Fibroblast of the aortic adventitia (primary cell): ENCODE measurements around the gene DDB1. TPM values are rescaled to one million over a fixed set of nuclear protein-coding genes. Genes with fewer than 3 reads are reported as not detected.

Experiments
- DNase-seq: peaks from one replicate; pipeline ENCODE4 v3.0.0-alpha.2; 2010; ENCODE audit warnings: low read depth
- H3K4me3 ChIP-seq: 2 replicates; pipeline ENCODE4 v1.5.1; 2011; ENCODE audit warnings: low read depth, mild to moderate bottlenecking, control low read depth, low read length, moderate library complexity
- CTCF ChIP-seq: IDR thresholded peaks from 2 replicates; pipeline ENCODE4 v1.5.1; 2011; ENCODE audit warnings: mild to moderate bottlenecking, low read length, control low read depth, inconsistent platforms; ENCODE audit not compliant: insufficient read depth
- total RNA-seq: library from RNA; depleted of rRNA; stranded (reverse); fragments of >200 nt; gene quantifications from 2 replicates; pipeline ENCODE4 v1.2.3, GENCODE V29; 2012; ENCODE audit warnings: low replicate concordance

The DDB1 gene
- total RNA-seq, 1 donor, result 290 TPM

DNA sequence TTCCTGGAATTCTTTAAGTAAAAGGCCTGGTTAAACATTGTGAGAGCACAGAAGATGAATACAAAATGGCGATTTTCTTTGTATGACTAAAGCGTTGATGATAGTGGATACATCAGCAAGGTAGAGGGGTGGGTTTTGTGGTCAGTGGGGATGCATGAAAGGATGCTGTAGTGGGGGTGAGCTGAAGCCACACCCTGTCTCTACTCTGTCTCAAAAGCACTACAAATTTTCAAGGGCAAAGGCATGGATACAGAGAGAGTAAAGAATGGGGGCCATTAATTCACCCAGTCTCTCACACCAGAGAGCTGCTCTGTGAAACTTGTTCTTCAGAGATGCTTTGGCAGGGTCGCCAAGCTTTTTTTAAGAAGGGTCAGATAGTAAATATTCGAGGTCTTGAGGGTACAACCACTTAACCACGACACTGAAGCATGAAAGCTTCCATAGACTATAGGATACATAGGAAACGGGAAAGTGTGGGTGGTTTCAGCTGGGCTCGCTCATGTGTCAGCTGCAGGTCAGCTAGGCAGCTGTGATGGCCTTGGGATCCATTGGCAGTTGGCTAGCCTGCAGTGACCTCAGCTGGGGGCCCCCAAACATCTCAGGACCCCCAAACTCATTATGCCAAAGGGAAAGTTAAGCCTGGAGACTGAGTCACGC is 37.6 kb upstream of the DDB1 start:
- no peak overlapping the region for H3K4me3 ChIP-seq
- no peak for DNase-seq
- no peak for TF ChIP-seq CTCF

- peak; percentile 99 for DNase-seq
- no peak for TF ChIP-seq CTCF
- H3K4me3 ChIP-seq, result no peak overlapping the region
Measured at GRCh38 chr11:61369372-61370348, 36.8 kb upstream of the DDB1 start.

DNA sequence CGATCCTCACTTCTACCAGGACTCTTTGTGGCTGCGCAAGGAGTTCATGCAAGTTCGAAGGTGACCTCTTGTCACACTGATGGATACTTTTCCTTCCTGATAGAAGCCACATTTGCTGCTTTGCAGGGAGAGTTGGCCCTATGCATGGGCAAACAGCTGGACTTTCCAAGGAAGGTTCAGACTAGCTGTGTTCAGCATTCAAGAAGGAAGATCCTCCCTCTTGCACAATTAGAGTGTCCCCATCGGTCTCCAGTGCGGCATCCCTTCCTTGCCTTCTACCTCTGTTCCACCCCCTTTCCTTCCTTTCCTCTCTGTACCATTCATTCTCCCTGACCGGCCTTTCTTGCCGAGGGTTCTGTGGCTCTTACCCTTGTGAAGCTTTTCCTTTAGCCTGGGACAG is 35.7 kb upstream of the DDB1 start:
- TF ChIP-seq CTCF, result no peak
- H3K4me3 ChIP-seq, result no peak overlapping the region
- no peak for DNase-seq

DNA sequence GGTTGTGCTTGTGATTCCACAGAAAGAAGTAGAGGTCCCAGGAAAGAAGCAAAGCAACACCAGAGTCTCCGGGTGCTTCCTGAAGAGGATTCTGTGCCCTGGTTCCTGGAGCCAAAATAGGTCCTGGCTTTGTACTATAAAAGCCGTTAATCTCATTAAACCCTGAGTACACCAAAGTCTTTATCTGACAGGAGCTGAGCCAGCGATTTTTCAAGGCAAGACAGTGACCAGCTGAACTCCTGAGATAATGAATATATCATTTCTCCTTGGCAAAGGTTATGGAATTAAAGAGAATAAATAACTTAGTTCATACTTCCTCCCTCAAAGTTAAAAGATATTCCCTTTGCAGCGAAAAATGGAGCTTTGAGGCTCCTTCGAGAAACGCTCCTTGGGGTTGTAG is 34.5 kb upstream of the DDB1 start:
- TF ChIP-seq CTCF, result no peak
- no peak for DNase-seq
- H3K4me3 ChIP-seq, result no peak overlapping the region

DNA sequence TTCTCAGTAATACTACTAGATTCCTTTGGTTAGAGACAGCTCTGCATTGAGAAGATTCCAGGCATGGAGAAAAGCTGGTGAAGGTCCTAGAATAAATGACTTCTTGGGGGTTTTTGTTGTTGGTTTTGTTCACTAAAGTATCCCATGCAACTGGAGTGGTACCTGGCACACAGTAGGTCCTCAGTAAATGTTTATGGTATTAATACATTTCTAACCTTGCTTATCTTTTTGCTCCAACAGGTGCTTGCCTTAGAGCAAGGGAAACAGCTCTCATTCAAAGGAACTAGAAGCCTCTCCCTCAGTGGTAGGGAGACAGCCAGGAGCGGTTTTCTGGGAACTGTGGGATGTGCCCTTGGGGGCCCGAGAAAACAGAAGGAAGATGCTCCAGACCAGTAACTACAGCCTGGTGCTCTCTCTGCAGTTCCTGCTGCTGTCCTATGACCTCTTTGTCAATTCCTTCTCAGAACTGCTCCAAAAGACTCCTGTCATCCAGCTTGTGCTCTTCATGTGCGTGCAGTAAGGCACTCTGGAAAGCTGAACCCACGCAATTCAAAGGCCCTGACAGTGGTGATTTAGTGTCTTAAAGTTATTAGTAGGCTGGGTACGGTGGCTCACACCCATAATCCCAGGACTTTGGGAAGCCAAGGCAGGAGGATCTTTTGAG is 31.2 kb upstream of the DDB1 start:
- H3K4me3 ChIP-seq, result no peak overlapping the region
- DNase-seq, result no peak
- TF ChIP-seq CTCF, result no peak

DNA sequence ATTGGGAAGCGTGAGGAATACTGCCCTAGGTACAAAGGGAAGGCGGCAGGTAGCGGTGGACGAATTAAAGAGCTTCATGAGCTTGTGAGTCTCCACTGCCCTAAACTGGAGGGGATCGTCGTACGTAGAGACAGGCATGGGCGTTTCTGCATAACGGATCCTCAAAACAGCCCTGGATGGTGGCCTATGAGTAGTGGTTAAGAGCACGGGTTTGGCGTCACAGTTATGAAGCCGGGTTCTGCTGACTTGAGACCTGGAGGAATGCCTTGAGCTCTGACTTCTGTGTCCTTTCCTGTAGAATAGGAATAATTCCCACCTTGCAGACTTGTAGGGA is 29.6 kb upstream of the DDB1 start:
- peak; percentile 65 for DNase-seq
- peak overlapping the region; percentile 92 for H3K4me3 ChIP-seq
- no peak for TF ChIP-seq CTCF
